Upper lobe of left lung (tissue), 6 donors: Measurements from ENCODE around the gene MBOAT7. TPM values are rescaled to one million over a fixed set of nuclear protein-coding genes. Genes with fewer than 3 reads are reported as not detected.

Source experiments
- ATAC-seq, 2 donors: fragments of 200-7000 bp; cut with Tn5 transposase; one replicate each; pipeline ENCODE4 v1.9.1; 2022; ENCODE audit warnings: mild to moderate bottlenecking in 2 of 2, moderate library complexity in 2 of 2; ENCODE audit not compliant: low FRiP score in 2 of 2
- DNase-seq, 2 donors: peaks; one replicate each; pipeline ENCODE4 v3.0.0-alpha.2; 2019 to 2020
- H3K27ac ChIP-seq, 4 donors: fragments of 200-600 bp; sonication (generic); one replicate each; pipeline ENCODE4 v1.5.1; 2016 to 2019
- H3K27me3 ChIP-seq, 4 donors: fragments of 200-600 bp; sonication (generic); one replicate each; pipeline ENCODE4 v1.5.1; 2017 to 2019
- H3K36me3 ChIP-seq, 4 donors: fragments of 200-600 bp; sonication (generic); one replicate each; pipeline ENCODE4 v1.5.1; 2016 to 2019
- H3K4me1 ChIP-seq, 4 donors: fragments of 200-600 bp; sonication (generic); one replicate each; pipeline ENCODE4 v1.5.1; 2018 to 2019
- H3K4me3 ChIP-seq, 4 donors: fragments of 200-600 bp; sonication (generic); one replicate each; pipeline ENCODE4 v1.5.1; 2017 to 2019; ENCODE audit warnings: mild to moderate bottlenecking in 2 of 4, moderate library complexity in 1 of 4
- H3K9me3 ChIP-seq, 4 donors: fragments of 200-600 bp; sonication (generic); one replicate each; pipeline ENCODE4 v1.5.1; 2018 to 2019
- EP300 ChIP-seq, 4 donors: sonication (generic); formaldehyde crosslinking; IDR thresholded peaks; one replicate each; pipeline ENCODE4 v1.5.1; 2017; ENCODE audit warnings: antibody characterized with exemption in 4 of 4, control low read depth in 2 of 4
- POLR2A ChIP-seq, 4 donors: fragments of 450-650 bp; IDR thresholded peaks; one replicate each; pipeline ENCODE4 v1.5.1; 2016 to 2017; ENCODE audit warnings: antibody characterized with exemption in 4 of 4, mild to moderate bottlenecking in 2 of 4
- POLR2AphosphoS5 ChIP-seq, 2 donors: sonication (generic); formaldehyde crosslinking; IDR thresholded peaks; one replicate each; pipeline ENCODE4 v1.5.1; 2017; ENCODE audit warnings: antibody characterized with exemption in 2 of 2
- WGBS, 2 donors: methylation state at CpG; one replicate each; pipeline ENCODE4 v1.1.5; 2017 to 2018; 5-methylcytosine and 5-hydroxymethylcytosine counted together
- total RNA-seq, 6 donors: library from RNA; depleted of rRNA in 4 of 6; stranded (reverse); fragments of >200 nt in 4 of 6; gene quantifications; one replicate each; pipeline versions ENCODE4 v1.1.0 to v1.2.1, GENCODE V29; 2016 to 2021
- TF ChIP-seq, protein P1 (sequence below), 6 experiments: fragments of 450-650 bp in 4 of 6; fragments of 200-600 bp in 2 of 6; sonication (generic) in 2 of 6; IDR thresholded peaks; one replicate each; pipeline ENCODE4 v1.5.1; 2016 to 2019; ENCODE audit warnings: antibody characterized with exemption in 6 of 6
- donor health status: DM: no; HTN: no; CAD: no; lungs with moderate emphysema.
- donor health status: DM: no; HTN: yes; CAD: no; lungs with severe emphysema.

MBOAT7 gene
- total RNA-seq, 6 donors from 2014 or later: 43.7 to 121 (median 75.4) TPM

DNA sequence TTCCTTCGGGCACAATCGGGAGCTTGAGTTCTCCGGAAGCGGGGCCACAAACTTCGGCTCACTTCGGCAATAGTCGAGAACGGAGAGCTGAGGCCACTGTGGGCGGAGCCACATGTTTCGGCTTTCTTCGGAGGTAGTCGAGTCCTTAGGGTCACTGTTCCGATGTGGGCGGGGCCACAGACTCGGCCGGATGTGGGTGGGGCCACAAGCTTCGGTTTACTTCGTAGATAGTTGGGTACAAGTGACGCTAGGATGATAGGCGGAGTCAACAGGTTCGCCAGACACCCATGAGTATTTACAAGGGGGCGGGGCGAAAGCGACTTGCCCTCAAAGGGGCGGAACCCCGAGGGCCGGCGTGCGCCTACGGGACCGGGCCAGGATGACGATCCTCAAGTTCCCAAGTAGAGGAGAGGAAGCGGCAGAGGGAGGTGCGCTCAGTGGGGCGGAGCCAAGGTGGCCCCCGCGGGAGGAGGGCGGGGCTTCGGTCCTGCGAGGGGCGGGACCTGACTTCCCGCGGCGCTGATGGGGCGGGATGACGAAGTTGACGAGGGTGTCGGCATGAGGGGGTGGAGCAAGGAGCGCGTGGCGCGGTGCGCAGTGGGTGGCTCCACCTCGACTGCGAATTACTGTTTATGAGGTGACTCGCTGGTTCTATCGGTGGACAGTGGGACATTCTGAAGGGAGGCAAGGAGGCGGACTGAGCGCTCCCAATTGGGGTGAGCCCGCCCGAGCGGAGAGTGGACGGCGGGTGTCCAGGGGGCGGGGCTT is 539 bp upstream of the MBOAT7 start:
- TF ChIP-seq, protein P1, sequence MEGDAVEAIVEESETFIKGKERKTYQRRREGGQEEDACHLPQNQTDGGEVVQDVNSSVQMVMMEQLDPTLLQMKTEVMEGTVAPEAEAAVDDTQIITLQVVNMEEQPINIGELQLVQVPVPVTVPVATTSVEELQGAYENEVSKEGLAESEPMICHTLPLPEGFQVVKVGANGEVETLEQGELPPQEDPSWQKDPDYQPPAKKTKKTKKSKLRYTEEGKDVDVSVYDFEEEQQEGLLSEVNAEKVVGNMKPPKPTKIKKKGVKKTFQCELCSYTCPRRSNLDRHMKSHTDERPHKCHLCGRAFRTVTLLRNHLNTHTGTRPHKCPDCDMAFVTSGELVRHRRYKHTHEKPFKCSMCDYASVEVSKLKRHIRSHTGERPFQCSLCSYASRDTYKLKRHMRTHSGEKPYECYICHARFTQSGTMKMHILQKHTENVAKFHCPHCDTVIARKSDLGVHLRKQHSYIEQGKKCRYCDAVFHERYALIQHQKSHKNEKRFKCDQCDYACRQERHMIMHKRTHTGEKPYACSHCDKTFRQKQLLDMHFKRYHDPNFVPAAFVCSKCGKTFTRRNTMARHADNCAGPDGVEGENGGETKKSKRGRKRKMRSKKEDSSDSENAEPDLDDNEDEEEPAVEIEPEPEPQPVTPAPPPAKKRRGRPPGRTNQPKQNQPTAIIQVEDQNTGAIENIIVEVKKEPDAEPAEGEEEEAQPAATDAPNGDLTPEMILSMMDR (IDR thresholded peaks at IDR 0.05): peak in 1 of 6 experiments; percentile 15
- TF ChIP-seq POLR2AphosphoS5 (IDR thresholded peaks at IDR 0.05) (peak; percentile 72 to 90), POLR2A (IDR thresholded peaks at IDR 0.05) (peak in 3 of 4 donors; percentile 34 to 81 (median 79)), EP300 (IDR thresholded peaks at IDR 0.05) (peak in 1 of 4 donors; percentile 76)
- no peaks in the 10 kb centered on the region for H3K9me3 ChIP-seq

DNA sequence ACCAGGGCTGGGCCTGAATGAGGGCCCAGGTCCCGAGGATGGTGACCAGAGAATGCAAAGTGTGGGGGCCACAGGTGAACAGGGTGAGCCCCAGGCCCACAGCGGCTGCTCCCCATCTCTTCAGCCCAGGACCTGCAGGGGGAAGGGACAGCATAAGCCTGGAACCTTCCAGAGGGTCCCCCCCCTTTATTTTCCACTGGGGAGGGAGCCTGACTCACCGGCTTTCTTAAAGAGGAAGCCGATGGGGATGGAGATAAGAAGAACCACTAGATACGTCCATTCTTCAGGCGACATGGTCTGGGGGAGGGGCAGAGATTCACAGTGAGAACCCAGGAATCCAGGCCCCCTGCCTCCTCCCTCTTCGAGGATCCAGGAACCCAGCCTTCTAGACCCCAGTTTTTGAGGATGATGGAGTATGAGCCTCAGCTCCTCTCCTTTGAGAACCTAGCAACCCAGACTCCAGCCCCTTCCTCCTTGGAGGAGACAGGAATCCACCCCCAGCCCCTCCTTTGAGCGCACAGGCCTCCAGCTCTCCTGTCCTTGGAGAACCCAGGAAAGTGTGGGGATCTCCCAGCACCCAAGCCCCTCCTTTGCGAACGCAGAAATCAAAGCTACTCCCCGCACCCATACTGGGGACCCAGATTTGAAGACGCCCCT is 1.0 kb downstream of the MBOAT7 start:
- TF ChIP-seq, protein P1 (IDR thresholded peaks at IDR 0.05): no peak
- TF ChIP-seq EP300 (IDR thresholded peaks at IDR 0.05) (no peak), POLR2AphosphoS5 (IDR thresholded peaks at IDR 0.05) (no peak), POLR2A (IDR thresholded peaks at IDR 0.05) (no peak)
- H3K27ac ChIP-seq: peak overlapping the region; percentile 99 to 100 (median 99)
- WGBS, 2 donors: 18 to 21% methylated on average over 12 of the region's 12 CpGs
- H3K4me1 ChIP-seq: peaks cover 19 to 33% (median 22%) of the 10 kb centered on the region in 4 donors
- peaks cover 0 to 20% (median 12%) of the 10 kb centered on the region in 4 donors for H3K36me3 ChIP-seq
- no peaks in the 10 kb centered on the region for H3K9me3 ChIP-seq
- ATAC-seq (no peak), DNase-seq (no peak)
- H3K27me3 ChIP-seq: no peaks in the 10 kb centered on the region
- peak overlapping the region; percentile 61 to 85 (median 80) for H3K4me3 ChIP-seq

More for the DNA sequence above, 539 bp upstream of the MBOAT7 start:
- peak overlapping the region in 3 of 4 donors; percentile 78 to 85 (median 82) for H3K4me3 ChIP-seq
- peaks cover 0 to 28% (median 19%) of the 10 kb centered on the region in 4 donors for H3K36me3 ChIP-seq
- H3K27ac ChIP-seq: peak overlapping the region; percentile 99 to 100 (median 99)
- peak; percentile 86 to 95 for ATAC-seq
- H3K27me3 ChIP-seq: no peaks in the 10 kb centered on the region
- H3K4me1 ChIP-seq: peaks cover 19 to 33% (median 22%) of the 10 kb centered on the region in 4 donors
- peak; percentile 100 for DNase-seq
- 0 to 1% methylated on average over 39 to 50 of the region's 65 CpGs for WGBS, 2 donors

DNA sequence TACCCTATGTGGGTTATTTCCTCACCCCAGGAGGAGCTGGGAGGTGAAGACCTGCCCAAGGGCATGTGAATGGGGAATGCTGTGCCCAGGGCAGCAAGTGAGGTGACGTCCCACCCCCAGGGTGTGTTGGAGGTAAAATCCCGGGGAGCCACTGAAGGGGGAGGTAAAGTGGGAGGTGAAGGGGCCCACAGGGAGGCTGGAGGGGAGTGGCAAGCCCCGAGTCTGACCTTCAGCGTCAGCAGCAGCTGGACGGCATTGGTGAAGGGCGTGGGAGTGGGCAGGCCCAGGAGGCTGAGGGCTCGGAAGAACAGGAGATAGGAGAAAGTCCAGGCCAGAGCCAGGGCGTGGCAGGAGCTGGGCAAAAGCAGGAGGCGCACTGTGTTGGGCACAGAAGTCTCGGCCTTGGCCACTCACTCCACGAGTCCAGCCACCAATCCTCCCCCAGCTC is 2.4 kb downstream of the MBOAT7 start:
- WGBS, 2 donors: 87 to 93% methylated on average over 11 of the region's 11 CpGs
- no peak overlapping the region for H3K27ac ChIP-seq
- no peaks in the 10 kb centered on the region for H3K9me3 ChIP-seq
- H3K4me3 ChIP-seq: no peak overlapping the region
- ATAC-seq (no peak), DNase-seq (no peak)
- H3K27me3 ChIP-seq: no peaks in the 10 kb centered on the region
- TF ChIP-seq, protein P1 (IDR thresholded peaks at IDR 0.05): no peak
- TF ChIP-seq POLR2AphosphoS5 (IDR thresholded peaks at IDR 0.05): no peak
- no peak for TF ChIP-seq EP300 (IDR thresholded peaks at IDR 0.05)
- no peak for TF ChIP-seq POLR2A (IDR thresholded peaks at IDR 0.05)
- H3K4me1 ChIP-seq: peaks cover 15 to 20% (median 16%) of the 10 kb centered on the region in 4 donors
- peaks cover 0 to 19% (median 8%) of the 10 kb centered on the region in 4 donors for H3K36me3 ChIP-seq

DNA sequence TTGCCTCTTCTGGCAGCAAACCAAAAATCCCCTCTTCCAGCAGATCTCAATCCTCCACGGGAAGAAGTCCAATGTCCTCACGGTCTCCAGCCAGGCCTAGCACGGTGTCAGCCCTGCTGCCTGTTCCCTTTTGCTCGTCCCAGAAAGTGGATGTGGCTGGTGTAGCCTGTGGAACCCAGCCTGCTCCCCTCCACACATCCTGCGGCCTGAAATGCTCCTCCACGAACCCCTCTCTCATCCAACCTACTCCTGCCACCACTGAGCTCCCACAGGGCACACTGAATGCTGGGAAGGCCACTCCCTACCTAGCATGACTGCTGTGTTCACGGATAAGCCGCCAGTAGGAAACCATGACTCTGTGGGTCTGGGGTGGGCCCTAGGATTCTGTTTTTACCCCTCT is 3.0 kb downstream of the MBOAT7 start:
- no peak for TF ChIP-seq POLR2A (IDR thresholded peaks at IDR 0.05)
- TF ChIP-seq EP300 (IDR thresholded peaks at IDR 0.05): no peak
- TF ChIP-seq, protein P1 (IDR thresholded peaks at IDR 0.05): no peak
- no peak for TF ChIP-seq POLR2AphosphoS5 (IDR thresholded peaks at IDR 0.05)
- no peak overlapping the region for H3K4me3 ChIP-seq
- DNase-seq (no peak), ATAC-seq (no peak)
- no peaks in the 10 kb centered on the region for H3K27me3 ChIP-seq
- H3K4me1 ChIP-seq: peaks cover 10 to 14% (median 11%) of the 10 kb centered on the region in 4 donors
- H3K36me3 ChIP-seq: peaks cover 0 to 19% (median 8%) of the 10 kb centered on the region in 4 donors
- H3K9me3 ChIP-seq: no peaks in the 10 kb centered on the region
- H3K27ac ChIP-seq: no peak overlapping the region
- 81 to 97% methylated on average over 5 to 8 of the region's 8 CpGs for WGBS, 2 donors
